Stimulated activated CD8-positive, alpha-beta memory T cell treated with anti-CD3 and anti-CD28 coated beads, Interleukin-7, amount 100 ng/mL, for 48 hours (primary cell): ENCODE measurements around the gene TMEM39A.

ENCODE experiments used
- DNase-seq, 2 donors: peaks; one replicate each; pipeline ENCODE4 v3.0.0-alpha.2; 2020; ENCODE audit warnings: low read depth in 1 of 2; ENCODE audit errors: extremely low read depth in 1 of 2

Gene TMEM39A, protein sequence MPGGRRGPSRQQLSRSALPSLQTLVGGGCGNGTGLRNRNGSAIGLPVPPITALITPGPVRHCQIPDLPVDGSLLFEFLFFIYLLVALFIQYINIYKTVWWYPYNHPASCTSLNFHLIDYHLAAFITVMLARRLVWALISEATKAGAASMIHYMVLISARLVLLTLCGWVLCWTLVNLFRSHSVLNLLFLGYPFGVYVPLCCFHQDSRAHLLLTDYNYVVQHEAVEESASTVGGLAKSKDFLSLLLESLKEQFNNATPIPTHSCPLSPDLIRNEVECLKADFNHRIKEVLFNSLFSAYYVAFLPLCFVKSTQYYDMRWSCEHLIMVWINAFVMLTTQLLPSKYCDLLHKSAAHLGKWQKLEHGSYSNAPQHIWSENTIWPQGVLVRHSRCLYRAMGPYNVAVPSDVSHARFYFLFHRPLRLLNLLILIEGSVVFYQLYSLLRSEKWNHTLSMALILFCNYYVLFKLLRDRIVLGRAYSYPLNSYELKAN

GRCh38 chr3:119463171-119464169, at the start of gene TMEM39A:
TSS of gene TMEM39A (minus strand) at chr3:119463615. CDS start at chr3:119462074, 1,541 bp downstream.
- DNase-seq = peak; percentile 98

DNA sequence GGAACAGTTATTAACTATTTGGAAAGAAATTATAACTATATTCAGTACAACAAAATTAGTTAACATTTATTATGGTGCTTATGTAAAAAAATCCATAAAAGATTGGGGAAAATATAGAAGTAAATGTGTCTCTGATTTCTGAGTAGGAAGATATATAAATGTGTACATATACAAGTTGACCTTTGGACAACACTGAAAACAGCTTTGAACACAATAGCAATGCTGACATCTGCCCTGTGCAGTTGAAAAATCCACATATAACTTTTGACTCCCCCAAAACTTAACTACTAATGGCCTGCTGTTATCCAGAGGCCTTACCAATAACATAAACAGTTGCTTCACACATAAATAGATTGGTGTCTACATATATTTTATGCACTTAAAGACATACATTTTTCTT, 47.3 kb upstream of the TMEM39A start:
- no peak for DNase-seq

DNA sequence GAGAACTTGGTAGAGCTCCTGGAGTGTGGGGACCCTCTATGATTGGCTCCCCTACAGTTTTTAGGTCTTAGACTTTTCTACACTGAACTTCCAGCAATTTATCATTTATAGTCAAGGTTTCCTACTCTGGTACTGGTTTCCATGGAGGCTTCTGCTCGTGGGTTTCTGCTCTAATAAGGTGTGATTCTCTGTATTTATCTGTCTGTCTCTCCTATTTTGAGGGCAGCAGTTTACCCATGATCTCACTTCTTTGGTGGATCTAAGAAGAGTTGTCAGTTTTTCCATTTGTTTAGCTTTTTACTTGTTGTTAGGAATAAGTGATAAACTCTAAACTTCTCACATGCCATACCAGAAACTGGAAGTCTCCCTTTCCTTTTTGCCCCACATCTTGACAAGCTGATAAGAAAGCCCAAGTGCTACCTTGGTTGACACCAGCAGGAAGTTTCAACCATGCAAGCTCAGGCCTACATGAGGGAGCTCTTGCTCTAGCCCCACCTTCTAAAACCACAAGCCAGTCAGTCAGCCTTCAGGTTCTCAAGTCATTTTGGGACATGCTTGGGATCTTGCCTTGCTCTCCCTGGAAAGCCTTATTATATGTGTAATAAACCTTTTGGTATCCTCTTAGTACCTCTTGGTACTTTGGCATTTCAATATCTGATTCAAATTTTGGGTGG, 44.9 kb upstream of the TMEM39A start:
- no peak for DNase-seq

GRCh38 chr3:119507404-119507803, 44.0 kb upstream of the TMEM39A start:
- no peak for DNase-seq

- DNase-seq = no peak
Observed at GRCh38 chr3:119506631-119507030, 43.2 kb upstream of the TMEM39A start.

- no peak for DNase-seq
Observed at GRCh38 chr3:119500901-119501300, 37.5 kb upstream of the TMEM39A start.

DNA sequence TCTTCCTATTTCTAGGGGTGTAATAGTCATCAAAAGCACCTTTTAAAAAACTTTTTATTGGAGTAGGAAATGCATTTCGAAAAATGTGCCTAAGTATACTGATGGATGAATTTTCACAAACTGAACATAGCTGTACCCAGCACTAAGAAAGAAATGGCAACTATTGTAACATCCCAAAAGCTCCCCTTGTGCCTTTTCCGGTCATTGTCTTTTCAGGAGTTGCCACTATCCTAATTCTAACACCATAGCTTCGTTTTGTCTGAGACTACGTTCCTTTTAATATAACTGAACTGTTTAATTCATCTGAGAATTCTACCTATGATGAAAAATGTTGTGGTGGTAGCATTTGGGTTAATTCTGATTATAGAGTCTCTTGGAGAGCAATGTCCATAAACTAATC, 36.9 kb upstream of the TMEM39A start:
- no peak for DNase-seq

DNA sequence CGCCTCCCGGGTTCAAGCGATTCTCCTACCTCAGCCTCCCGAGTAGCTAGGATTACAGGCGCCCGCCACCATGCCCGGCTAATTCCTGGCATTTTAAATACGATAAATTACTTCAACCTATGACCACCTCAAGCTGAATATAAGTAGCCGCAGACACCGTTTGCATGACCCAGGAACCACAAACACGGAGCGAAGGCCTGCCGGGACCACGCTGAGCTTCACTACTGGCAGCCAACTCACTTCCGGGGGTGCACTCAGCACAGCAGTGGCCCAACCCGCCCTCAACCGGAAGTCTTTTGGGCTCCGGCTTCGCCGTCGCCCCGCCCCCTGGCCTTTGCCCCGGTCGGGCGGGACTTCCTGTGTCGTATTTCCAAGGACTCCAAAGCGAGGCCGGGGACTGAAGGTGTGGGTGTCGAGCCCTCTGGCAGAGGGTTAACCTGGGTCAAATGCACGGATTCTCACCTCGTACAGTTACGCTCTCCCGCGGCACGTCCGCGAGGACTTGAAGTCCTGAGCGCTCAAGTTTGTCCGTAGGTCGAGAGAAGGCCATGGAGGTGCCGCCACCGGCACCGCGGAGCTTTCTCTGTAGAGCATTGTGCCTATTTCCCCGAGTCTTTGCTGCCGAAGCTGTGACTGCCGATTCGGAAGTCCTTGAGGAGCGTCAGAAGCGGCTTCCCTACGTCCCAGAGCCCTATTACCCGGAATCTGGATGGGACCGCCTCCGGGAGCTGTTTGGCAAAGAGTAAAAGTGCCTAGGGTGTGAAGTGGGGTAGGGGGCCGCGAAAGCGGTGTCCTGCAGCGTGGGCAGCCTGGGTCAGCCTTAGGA, 35.0 kb upstream of the TMEM39A start, which contains the start of gene TIMMDC1:
Gene TIMMDC1, plus strand, starts transcription at position 362 of the 826 bp plus-strand sequence. Its CDS starts 187 bp downstream, at position 549.
- DNase-seq = peak; percentile 96 to 97

GRCh38 chr3:119497820-119498185, 34.4 kb upstream of the TMEM39A start:
- DNase-seq = no peak

- no peak for DNase-seq
Observed at GRCh38 chr3:119494597-119494996, 31.2 kb upstream of the TMEM39A start.

DNA sequence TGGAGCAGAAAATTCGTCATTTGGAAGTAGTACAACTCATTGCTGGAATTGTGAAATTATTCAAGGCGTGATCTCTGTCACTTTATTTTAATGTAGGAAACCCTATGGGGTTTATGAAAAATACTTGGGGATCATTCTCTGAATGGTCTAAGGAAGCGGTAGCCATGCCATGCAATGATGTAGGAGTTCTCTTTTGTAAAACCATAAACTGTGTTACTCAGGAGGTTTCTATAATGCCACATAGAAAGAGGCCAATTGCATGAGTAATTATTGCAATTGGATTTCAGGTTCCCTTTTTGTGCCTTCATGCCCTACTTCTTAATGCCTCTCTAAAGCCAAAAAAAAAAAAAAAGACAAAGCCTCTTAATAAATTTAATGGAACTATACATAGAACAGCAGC, 29.4 kb upstream of the TMEM39A start:
- DNase-seq = no peak

DNA sequence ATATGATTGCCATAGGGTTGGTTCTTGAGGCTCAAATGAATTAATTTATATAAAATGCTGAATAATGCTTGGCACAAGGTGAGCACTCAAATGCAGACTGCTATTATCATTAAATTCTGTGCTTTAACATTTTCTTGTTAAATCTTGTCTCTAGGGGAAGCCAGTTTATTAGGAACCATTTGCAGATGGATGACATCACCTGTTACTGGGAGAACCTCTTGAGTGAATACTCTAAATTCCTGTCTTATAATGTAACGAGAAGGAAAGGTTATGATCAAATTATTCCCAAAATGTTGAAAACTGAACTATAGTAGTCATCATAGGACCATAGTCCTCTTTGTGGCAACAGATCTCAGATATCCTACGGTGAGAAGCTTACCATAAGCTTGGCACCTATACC, 28.7 kb upstream of the TMEM39A start:
- DNase-seq = no peak

GRCh38 chr3:119490153-119490552, 26.7 kb upstream of the TMEM39A start:
- no peak for DNase-seq

GRCh38 chr3:119485563-119485962, 22.1 kb upstream of the TMEM39A start:
- no peak for DNase-seq

DNA sequence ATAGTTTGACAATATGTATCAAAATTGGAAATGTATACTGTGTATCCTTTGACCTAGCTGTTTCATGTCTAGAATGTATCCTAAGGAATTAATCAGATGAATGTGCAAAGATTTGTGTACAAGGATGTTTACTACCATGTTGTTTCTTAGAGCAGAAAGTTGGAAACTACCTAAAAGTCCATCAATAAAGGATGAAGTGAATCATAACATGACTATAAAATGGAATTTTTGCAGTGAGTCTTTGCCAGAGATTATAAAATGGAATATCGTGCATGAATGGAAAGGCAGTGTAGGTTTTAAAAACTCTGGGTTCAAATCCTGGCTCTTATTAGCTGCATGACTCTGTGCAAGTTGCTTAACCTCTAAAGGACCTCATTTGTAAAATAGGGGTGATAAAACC, 19.7 kb upstream of the TMEM39A start:
- no peak for DNase-seq

DNA sequence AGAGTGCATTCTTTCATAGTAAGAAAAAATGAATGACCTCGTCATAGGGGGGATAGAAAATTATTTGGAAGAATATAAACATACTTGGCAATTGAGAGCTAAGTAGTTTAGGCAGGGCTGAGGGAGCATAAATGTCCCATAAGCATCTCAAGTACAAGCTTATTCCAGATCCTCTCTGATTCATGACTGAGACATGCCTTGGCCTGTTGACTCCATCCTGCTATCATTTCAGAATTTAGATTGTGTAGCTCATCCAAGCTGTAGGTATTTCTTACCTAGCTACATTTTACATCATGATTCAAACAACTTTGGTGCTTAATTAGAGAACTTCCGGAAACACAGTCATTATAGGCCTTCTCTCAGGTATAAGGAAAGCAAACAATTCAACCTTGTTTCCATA, 17.7 kb upstream of the TMEM39A start:
- no peak for DNase-seq

GRCh38 chr3:119470866-119471265, 7.5 kb upstream of the TMEM39A start:
- no peak for DNase-seq

DNA sequence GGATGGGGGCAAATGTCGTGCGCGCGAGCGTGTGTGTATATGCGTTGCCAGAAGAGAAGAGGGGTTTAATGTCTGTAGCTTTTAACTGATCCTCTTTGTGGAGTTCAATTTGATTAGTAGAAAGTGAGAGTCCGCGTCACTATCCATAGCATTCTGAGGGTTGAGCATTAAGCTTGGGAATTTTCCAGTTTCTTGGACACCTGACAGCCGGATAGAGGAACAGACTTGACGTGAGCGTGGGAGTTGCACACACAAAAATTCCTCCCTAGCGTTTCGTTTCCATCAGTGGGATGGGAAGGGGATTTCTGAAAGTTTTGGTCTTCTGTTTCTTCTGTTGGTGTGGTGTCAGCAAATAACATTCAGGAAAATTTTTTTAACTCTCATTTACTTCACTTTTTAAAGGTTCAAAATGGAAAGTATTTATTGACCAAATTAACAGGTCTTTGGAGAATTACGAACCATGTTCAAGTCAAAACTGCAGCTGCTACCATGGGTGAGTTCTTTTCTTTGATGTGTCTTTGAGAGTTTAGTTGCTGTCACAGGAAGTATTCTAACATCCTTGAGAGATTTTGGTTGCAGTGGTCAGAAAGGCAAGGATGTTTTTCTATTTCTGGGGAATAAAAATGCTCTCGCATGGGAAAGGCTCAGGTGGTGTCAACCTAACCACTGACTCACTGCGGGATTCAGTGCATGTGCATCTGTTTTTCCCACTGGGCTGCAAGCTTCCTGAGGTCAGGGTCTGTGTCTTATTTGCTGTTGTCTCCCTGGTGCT, 6.2 kb upstream of the TMEM39A start:
- DNase-seq = no peak

GRCh38 chr3:119468041-119468440, 4.6 kb upstream of the TMEM39A start:
- no peak for DNase-seq
